Pons (tissue), 1 donor: ENCODE data around the gene PPP1R7.
A peak's percentile ranks its signal among the peaks of the same experiment; 100 is the strongest.

ENCODE experiments used
- DNase-seq: peaks from one replicate; pipeline ENCODE4 v3.0.0-alpha.2; 2016; ENCODE audit warnings: low spot score

PPP1R7 gene

GRCh38 chr2:241140445-241140840 lies 9.8 kb upstream of the PPP1R7 start:
- DNase-seq = no peak

GRCh38 chr2:241141214-241141770 lies 9.0 kb upstream of the PPP1R7 start:
- no peak for DNase-seq

- no peak for DNase-seq
Measured at GRCh38 chr2:241142063-241142462, 8.2 kb upstream of the PPP1R7 start.

GRCh38 chr2:241142593-241142992 lies 7.7 kb upstream of the PPP1R7 start:
- no peak for DNase-seq

- no peak for DNase-seq
Measured at GRCh38 chr2:241146286-241146685, 4.0 kb upstream of the PPP1R7 start.

- no peak for DNase-seq
Measured at GRCh38 chr2:241147336-241147735, 2.9 kb upstream of the PPP1R7 start.

GRCh38 chr2:241148239-241148638 lies 2.0 kb upstream of the PPP1R7 start:
- no peak for DNase-seq

GRCh38 chr2:241148891-241149674 lies 1.2 kb upstream of the PPP1R7 start, which contains the start of gene PASK:
PASK (minus strand) TSS chr2:241149472; CDS start chr2:241143032, 6,440 bp downstream.
- peak; percentile 96 for DNase-seq

- no peak for DNase-seq
Measured at GRCh38 chr2:241149675-241149924, 667 bp upstream of the PPP1R7 start.

GRCh38 chr2:241150660-241151530 lies 628 bp downstream of the PPP1R7 start:
- peak; percentile 25 for DNase-seq

GRCh38 chr2:241151934-241152660 lies 1.8 kb downstream of the PPP1R7 start:
- no peak for DNase-seq

GRCh38 chr2:241153616-241154015 lies 3.3 kb downstream of the PPP1R7 start:
- no peak for DNase-seq

GRCh38 chr2:241154915-241155314 lies 4.6 kb downstream of the PPP1R7 start:
- no peak for DNase-seq

- DNase-seq = no peak
Measured at GRCh38 chr2:241155936-241156335, 5.7 kb downstream of the PPP1R7 start.

- DNase-seq = peak; percentile 5
Measured at GRCh38 chr2:241156971-241157441, 6.7 kb downstream of the PPP1R7 start.

GRCh38 chr2:241157841-241158545 lies 7.7 kb downstream of the PPP1R7 start:
- DNase-seq = no peak

- DNase-seq = no peak
Measured at GRCh38 chr2:241158546-241158900, 8.3 kb downstream of the PPP1R7 start.

GRCh38 chr2:241159116-241159515 lies 8.8 kb downstream of the PPP1R7 start:
- no peak for DNase-seq

GRCh38 chr2:241160318-241160717 lies 10.1 kb downstream of the PPP1R7 start:
- no peak for DNase-seq

- peak; percentile 67 for DNase-seq
Measured at GRCh38 chr2:241161646-241162281, 11.5 kb downstream of the PPP1R7 start.

- no peak for DNase-seq
Measured at GRCh38 chr2:241163601-241164118, 13.4 kb downstream of the PPP1R7 start.
